GM23248 (cell line): ENCODE results near the gene P2RX5. TPM values are rescaled to one million over a fixed set of nuclear protein-coding genes. Genes with fewer than 3 reads are reported as not detected.
A peak's percentile ranks its signal among the peaks of the same experiment; 100 is the strongest.

Experiments
- DNase-seq: peaks from one replicate; pipeline ENCODE4 v3.0.0-alpha.2; 2015
- H2AFZ ChIP-seq: fragments of 200-600 bp; sonication (generic); 2 replicates; pipeline ENCODE4 v1.6.1; 2016; ENCODE audit warnings: antibody characterized with exemption
- H3F3A ChIP-seq: fragments of 200-600 bp; sonication (generic); 2 replicates; pipeline ENCODE4 v1.6.1; 2016; ENCODE audit warnings: mild to moderate bottlenecking, antibody characterized with exemption, mixed run types; ENCODE audit not compliant: insufficient read depth
- H3K27ac ChIP-seq: fragments of 200-600 bp; sonication (generic); 2 replicates; pipeline ENCODE4 v1.5.1; 2016; ENCODE audit warnings: mild to moderate bottlenecking
- H3K27me3 ChIP-seq: fragments of 200-600 bp; sonication (generic); replicated peaks from 2 replicates; pipeline ENCODE4 v1.6.1; 2016; ENCODE audit warnings: mild to moderate bottlenecking; ENCODE audit not compliant: insufficient read depth
- H3K36me3 ChIP-seq: fragments of 200-600 bp; sonication (generic); 2 replicates; pipeline ENCODE4 v1.6.1; 2016; ENCODE audit warnings: low read depth, mild to moderate bottlenecking
- H3K4me1 ChIP-seq: fragments of 200-600 bp; sonication (generic); 2 replicates; pipeline ENCODE4 v1.6.1; 2016; ENCODE audit warnings: mild to moderate bottlenecking; ENCODE audit not compliant: insufficient read depth
- H3K4me2 ChIP-seq: fragments of 200-600 bp; sonication (generic); one replicate; pipeline ENCODE4 v1.6.1; 2016; ENCODE audit warnings: mild to moderate bottlenecking; ENCODE audit not compliant: unreplicated experiment
- H3K4me3 ChIP-seq: fragments of 200-600 bp; sonication (generic); 2 replicates; pipeline ENCODE4 v1.5.1; 2016; ENCODE audit warnings: mild to moderate bottlenecking
- H3K79me2 ChIP-seq: fragments of 200-600 bp; sonication (generic); 2 replicates; pipeline ENCODE4 v1.6.1; 2016; ENCODE audit warnings: mild to moderate bottlenecking; ENCODE audit not compliant: insufficient read depth
- H3K9ac ChIP-seq: fragments of 200-600 bp; sonication (generic); 2 replicates; pipeline ENCODE4 v1.6.1; 2016; ENCODE audit warnings: mild to moderate bottlenecking
- H3K9me2 ChIP-seq: fragments of 200-600 bp; sonication (generic); 2 replicates; pipeline ENCODE4 v1.6.1; 2016; ENCODE audit warnings: mixed run types, mild to moderate bottlenecking, moderate library complexity; ENCODE audit not compliant: insufficient read depth
- H3K9me3 ChIP-seq: fragments of 200-600 bp; sonication (generic); one replicate; pipeline ENCODE4 v1.6.1; 2017; ENCODE audit warnings: low read depth
- H4K20me1 ChIP-seq: fragments of 200-600 bp; sonication (generic); 2 replicates; pipeline ENCODE4 v1.6.0; 2016; ENCODE audit not compliant: insufficient read depth
- EZH2 ChIP-seq: fragments of 200-600 bp; sonication (generic); IDR thresholded peaks from 2 replicates; pipeline ENCODE4 v1.6.1; 2018; ENCODE audit warnings: antibody characterized with exemption, mild to moderate bottlenecking; ENCODE audit not compliant: insufficient read depth, poor library complexity, severe bottlenecking
- EZH2phosphoT487 ChIP-seq: fragments of 200-600 bp; sonication (generic); IDR thresholded peaks from 2 replicates; pipeline ENCODE4 v1.6.1; 2018; ENCODE audit warnings: antibody characterized with exemption, moderate library complexity, mild to moderate bottlenecking, low read depth; ENCODE audit not compliant: insufficient read depth
- WGBS, 2 experiments: methylation state at CpG; one replicate each; pipeline ENCODE4 v1.1.6; 2015 to 2017; ENCODE audit warnings: low lambda C conversion rate in 2 of 2, low coverage in 1 of 2; ENCODE audit errors: missing lambda C conversion rate in 2 of 2; 5-methylcytosine and 5-hydroxymethylcytosine counted together
- in situ Hi-C: fragments of 300-500 bp; cut with MboI; formaldehyde crosslinking; loops from 2 replicates; pipeline ENCODE4 v1.15.0; 2020
- polyA plus RNA-seq: library from polyadenylated mRNA; unstranded; fragments of >200 nt; fragmentation: Nextera tagmentation; extraction: Ambion mirVana; gene quantifications from 2 replicates; pipeline ENCODE4 v1.2.1, GENCODE V29; 2016
- total RNA-seq: library from RNA; depleted of rRNA; stranded (reverse); fragments of >200 nt; shearing (Covaris generic); gene quantifications from 2 replicates; pipeline ENCODE4 v1.2.3, GENCODE V29; 2014

Gene P2RX5
- total and polyA plus RNA-seq, 2 experiments from 2014 or later, result 2.5 to 2.6 TPM

DNA sequence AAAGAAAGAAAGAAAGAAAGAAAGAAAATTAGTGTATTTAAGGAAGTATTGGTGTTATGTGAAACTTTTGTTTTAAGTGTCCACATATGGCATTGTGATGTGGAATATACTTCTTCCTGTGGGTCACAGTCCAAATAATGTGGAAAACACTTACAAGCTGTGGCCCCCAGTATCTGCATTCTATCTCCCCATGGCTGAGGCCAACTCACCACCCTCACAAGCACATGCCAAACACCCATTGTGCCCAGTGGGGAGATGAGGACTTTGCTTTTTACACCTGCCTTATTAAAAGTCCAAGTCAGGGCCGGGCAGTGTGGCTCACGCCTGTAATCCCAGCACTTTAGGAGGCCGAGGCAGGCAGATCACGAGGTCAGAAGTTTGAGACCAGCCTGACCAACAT is 4.0 kb upstream of the P2RX5 start:
- Histone ChIP-seq H2AFZ (no peak overlapping the region), H3K9me3 (no peaks in the 10 kb centered on the region), H3K36me3 (no peaks in the 10 kb centered on the region), H3K4me3 (no peak overlapping the region), H3K4me2 (no peak overlapping the region), H3K9me2 (no peaks in the 10 kb centered on the region), H4K20me1 (no peaks in the 10 kb centered on the region), H3K9ac (no peak overlapping the region), H3K4me1 (peaks cover 6% of the 10 kb centered on the region; the same call in 1 of the 2 replicates), H3K27ac (no peak overlapping the region), H3K79me2 (no peaks in the 10 kb centered on the region), H3K27me3 (no peaks in the 10 kb centered on the region), H3F3A (no peaks in the 10 kb centered on the region)
- TF ChIP-seq EZH2phosphoT487, result no peak
- no peak for TF ChIP-seq EZH2
- 89 to 91% methylated on average over 4 of the region's 4 CpGs for WGBS, 2 experiments
- no peak for DNase-seq
- in situ Hi-C loops, result no loop called here

- no peak overlapping the region for H2AFZ ChIP-seq
- no peak overlapping the region for H3K4me3 ChIP-seq
- TF ChIP-seq EZH2phosphoT487, result no peak
- no peak for TF ChIP-seq EZH2
- no peaks in the 10 kb centered on the region for H3K9me2 ChIP-seq
- H3K4me1 ChIP-seq, result peaks cover 10% of the 10 kb centered on the region; the same call in 1 of the 2 replicates
- no peaks in the 10 kb centered on the region for H3K36me3 ChIP-seq
- H3K9ac ChIP-seq, result no peak overlapping the region
- no peak overlapping the region for H3K27ac ChIP-seq
- in situ Hi-C loops, result no loop called here
- WGBS, 2 experiments, result 22 to 49% methylated on average over 4 of the region's 4 CpGs
- no peaks in the 10 kb centered on the region for H4K20me1 ChIP-seq
- peaks cover 2% of the 10 kb centered on the region; the same call in 1 of the 2 replicates for H3F3A ChIP-seq
- DNase-seq, result no peak
- H3K79me2 ChIP-seq, result no peaks in the 10 kb centered on the region
- H3K27me3 ChIP-seq, result no peaks in the 10 kb centered on the region
- no peak overlapping the region for H3K4me2 ChIP-seq
- H3K9me3 ChIP-seq, result no peaks in the 10 kb centered on the region
Measured at GRCh38 chr17:3698139-3698538, 2.2 kb upstream of the P2RX5 start.

GRCh38 chr17:3697103-3697476 is 1.1 kb upstream of the P2RX5 start:
- in situ Hi-C loops, result no loop called here
- no peak overlapping the region for H3K4me2 ChIP-seq
- no peak for TF ChIP-seq EZH2phosphoT487
- WGBS, 2 experiments, result 34 to 39% methylated on average over 6 to 12 of the region's 12 CpGs
- H3K9me3 ChIP-seq, result no peaks in the 10 kb centered on the region
- no peak overlapping the region for H3K9ac ChIP-seq
- no peaks in the 10 kb centered on the region for H3K36me3 ChIP-seq
- no peak overlapping the region for H2AFZ ChIP-seq
- DNase-seq, result no peak
- peaks cover 10% of the 10 kb centered on the region; the same call in 1 of the 2 replicates for H3K4me1 ChIP-seq
- no peaks in the 10 kb centered on the region for H3K9me2 ChIP-seq
- no peaks in the 10 kb centered on the region for H4K20me1 ChIP-seq
- no peaks in the 10 kb centered on the region for H3K27me3 ChIP-seq
- no peak overlapping the region for H3K4me3 ChIP-seq
- no peak overlapping the region for H3K27ac ChIP-seq
- peaks cover 4% of the 10 kb centered on the region; the same call in 1 of the 2 replicates for H3F3A ChIP-seq
- H3K79me2 ChIP-seq, result no peaks in the 10 kb centered on the region

GRCh38 chr17:3695129-3695722 is 729 bp downstream of the P2RX5 start:
- Histone ChIP-seq H3K27ac (no peak overlapping the region), H3K27me3 (no peaks in the 10 kb centered on the region), H3K79me2 (no peaks in the 10 kb centered on the region), H3K9me3 (no peaks in the 10 kb centered on the region), H3K9me2 (no peaks in the 10 kb centered on the region), H3K9ac (no peak overlapping the region), H3K4me3 (peak overlapping the region; percentile 72), H2AFZ (peak overlapping the region; percentile 81), H3K4me2 (peak overlapping the region; percentile 87), H3F3A (peaks cover 4% of the 10 kb centered on the region; the same call in 1 of the 2 replicates), H4K20me1 (no peaks in the 10 kb centered on the region), H3K36me3 (no peaks in the 10 kb centered on the region), H3K4me1 (peaks cover 10% of the 10 kb centered on the region; the same call in 1 of the 2 replicates)
- TF ChIP-seq EZH2 (no peak), EZH2phosphoT487 (no peak)
- peak; percentile 50 for DNase-seq
- 2 to 7% methylated on average over 9 to 17 of the region's 17 CpGs for WGBS, 2 experiments
- in situ Hi-C loops, result no loop called here

GRCh38 chr17:3693829-3694231 is 2.1 kb downstream of the P2RX5 start:
- H2AFZ ChIP-seq, result no peak overlapping the region
- H3K9me2 ChIP-seq, result no peaks in the 10 kb centered on the region
- no peaks in the 10 kb centered on the region for H3K27me3 ChIP-seq
- no peak for DNase-seq
- H3K79me2 ChIP-seq, result no peaks in the 10 kb centered on the region
- TF ChIP-seq EZH2 (no peak), EZH2phosphoT487 (no peak)
- H3K4me1 ChIP-seq, result peaks cover 10% of the 10 kb centered on the region; the same call in 1 of the 2 replicates
- no peak overlapping the region for H3K27ac ChIP-seq
- H3F3A ChIP-seq, result peaks cover 4% of the 10 kb centered on the region; the same call in 1 of the 2 replicates
- H3K9me3 ChIP-seq, result no peaks in the 10 kb centered on the region
- H3K4me2 ChIP-seq, result no peak overlapping the region
- no peaks in the 10 kb centered on the region for H3K36me3 ChIP-seq
- no peaks in the 10 kb centered on the region for H4K20me1 ChIP-seq
- H3K4me3 ChIP-seq, result no peak overlapping the region
- in situ Hi-C loops, result no loop called here
- WGBS, 2 experiments, result 84 to 85% methylated on average over 9 of the region's 9 CpGs
- no peak overlapping the region for H3K9ac ChIP-seq
